DMS153 (cell line): Measurements from ENCODE around the gene DIRAS3.
"Not testable (repeated sequence)": the region's sequence is repeated elsewhere in the genome, so short reads cannot be mapped to it uniquely, and the experiment has no call there.

Experiments
- DNase-seq: peaks from one replicate; lab custom pipeline; 2025; lab: John Stamatoyannopoulos, UW

Gene DIRAS3

GRCh38 chr1:68049941-68050878, at the start of gene DIRAS3:
Gene DIRAS3, minus strand, starts transcription at chr1:68050627. Its CDS starts 3,330 bp downstream, at chr1:68047297.
- no peak for DNase-seq

GRCh38 chr1:68093737-68094136, 43.3 kb upstream of the DIRAS3 start:
- DNase-seq: no peak

- no peak for DNase-seq
These were observed 36.8 kb upstream of the DIRAS3 start for GRCh38 chr1:68087184-68087583.

- DNase-seq: no peak
These were observed 35.3 kb upstream of the DIRAS3 start for GRCh38 chr1:68085752-68086151.

- no peak for DNase-seq
These were observed 33.3 kb upstream of the DIRAS3 start for GRCh38 chr1:68083686-68084085.

- no peak for DNase-seq
These were observed 31.4 kb upstream of the DIRAS3 start for GRCh38 chr1:68081775-68082283.

GRCh38 chr1:68078647-68079046, 28.2 kb upstream of the DIRAS3 start:
- no peak for DNase-seq

- DNase-seq: no peak
These were observed 24.0 kb upstream of the DIRAS3 start for GRCh38 chr1:68074472-68074871.

- DNase-seq: no peak
These were observed 15.3 kb upstream of the DIRAS3 start for GRCh38 chr1:68065766-68066165.

- not testable (repeated sequence) for DNase-seq
These were observed 7.6 kb upstream of the DIRAS3 start for GRCh38 chr1:68058053-68058452.

GRCh38 chr1:68057564-68057963, 7.1 kb upstream of the DIRAS3 start:
- DNase-seq: no peak

GRCh38 chr1:68057050-68057449, 6.6 kb upstream of the DIRAS3 start:
- no peak for DNase-seq

GRCh38 chr1:68051475-68051874, 1.0 kb upstream of the DIRAS3 start:
- no peak for DNase-seq

- no peak for DNase-seq
These were observed 2.8 kb downstream of the DIRAS3 start for GRCh38 chr1:68047659-68048026.

GRCh38 chr1:68046885-68047658, 3.4 kb downstream of the DIRAS3 start:
- no peak for DNase-seq

- DNase-seq: no peak
These were observed 4.0 kb downstream of the DIRAS3 start for GRCh38 chr1:68046423-68046822.

- DNase-seq: no peak
These were observed 4.8 kb downstream of the DIRAS3 start for GRCh38 chr1:68045511-68046180.

GRCh38 chr1:68043443-68044090, 6.9 kb downstream of the DIRAS3 start:
- no peak for DNase-seq

GRCh38 chr1:68036946-68037345, 13.5 kb downstream of the DIRAS3 start:
- no peak for DNase-seq

GRCh38 chr1:68029444-68029843, 21.0 kb downstream of the DIRAS3 start:
- DNase-seq: no peak

GRCh38 chr1:68028566-68028965, 21.9 kb downstream of the DIRAS3 start:
- no peak for DNase-seq
